GM21723 (cell line): ENCODE data around the gene ACOT6.
"Not testable (repeated sequence)": the region's sequence is repeated elsewhere in the genome, so short reads cannot be mapped to it uniquely, and the experiment has no call there.

ENCODE experiments used
- ATAC-seq: cut with Tn5 transposase; IDR thresholded peaks from one replicate; pipeline ENCODE4 v1.9.1; 2021; ENCODE audit warnings: mild to moderate bottlenecking, moderate library complexity; ENCODE audit not compliant: unreplicated experiment

The ACOT6 gene

GRCh38 chr14:73594491-73594890 lies 17.8 kb upstream of the ACOT6 start:
- no peak for ATAC-seq

- ATAC-seq = no peak
These were observed 12.8 kb upstream of the ACOT6 start for GRCh38 chr14:73599499-73599898.

- no peak for ATAC-seq
These were observed 9.3 kb upstream of the ACOT6 start for GRCh38 chr14:73602994-73603393.

DNA sequence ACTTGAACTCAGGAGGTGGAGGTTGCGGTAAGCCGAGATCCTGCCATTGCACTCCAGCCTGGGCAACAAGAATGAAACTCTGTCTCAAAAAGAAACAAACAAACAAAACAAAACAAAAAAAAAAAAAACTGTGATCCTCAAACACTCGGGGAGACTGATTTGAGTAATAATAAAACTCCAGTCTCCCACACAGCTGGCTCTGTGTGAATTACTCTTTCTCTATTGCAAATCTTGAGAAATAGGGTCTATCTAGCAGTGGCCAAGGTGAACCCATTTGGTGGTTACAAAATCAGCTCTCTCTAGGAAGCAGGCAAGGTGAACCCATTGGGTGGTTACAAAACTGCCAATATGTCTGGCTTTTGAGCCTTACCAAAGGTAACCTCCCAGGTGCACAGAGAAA lies 6.0 kb upstream of the ACOT6 start:
- ATAC-seq = no peak

GRCh38 chr14:73607241-73607640 lies 5.1 kb upstream of the ACOT6 start:
- ATAC-seq = no peak

DNA sequence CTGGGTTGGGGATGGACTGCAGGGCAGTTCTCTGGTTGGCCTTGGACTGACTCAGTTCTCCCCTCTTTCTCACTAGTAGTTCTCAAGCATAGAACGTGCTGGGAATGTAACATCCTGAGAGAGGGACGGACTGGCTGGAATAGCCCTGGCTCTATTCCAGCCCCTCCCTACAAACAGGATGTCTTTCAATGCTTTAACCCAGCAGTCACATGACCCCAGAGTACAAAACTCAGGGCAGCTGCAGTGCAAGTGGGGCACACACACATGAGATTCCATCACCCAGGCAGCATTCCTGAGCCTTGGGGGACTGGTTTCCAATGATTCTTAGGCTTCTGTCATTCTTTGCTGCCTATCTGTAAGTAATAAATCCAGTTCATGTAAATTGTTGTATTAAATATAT lies 1.6 kb upstream of the ACOT6 start:
- no peak for ATAC-seq

GRCh38 chr14:73613046-73613383 lies 698 bp downstream of the ACOT6 start:
- ATAC-seq = peak; percentile 31

DNA sequence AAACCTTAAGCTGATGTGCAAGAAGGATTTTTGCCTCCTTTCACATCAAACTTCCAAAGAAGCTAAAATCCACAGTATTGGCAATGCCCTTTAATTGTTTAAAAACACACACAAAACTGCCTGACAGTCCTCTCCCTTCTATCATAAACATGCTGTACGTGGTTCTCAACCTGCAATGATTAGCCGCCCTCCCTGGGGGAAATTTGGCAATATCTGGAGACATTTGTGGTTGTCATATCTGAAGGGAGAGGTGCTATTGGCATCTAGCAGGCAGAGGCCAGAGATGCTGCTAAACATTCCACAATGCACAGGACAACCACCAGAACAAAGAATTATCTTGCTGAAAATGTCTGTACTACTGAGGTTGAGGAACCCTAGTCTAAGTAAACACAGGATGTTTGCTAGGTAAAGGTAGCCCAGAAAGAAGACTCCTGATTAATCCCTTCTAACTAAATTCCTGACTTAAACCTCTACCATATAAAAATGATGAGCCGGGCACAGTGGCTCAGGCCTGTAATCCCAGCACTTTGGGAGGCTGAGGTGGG lies 1.2 kb downstream of the ACOT6 start:
- no peak for ATAC-seq

DNA sequence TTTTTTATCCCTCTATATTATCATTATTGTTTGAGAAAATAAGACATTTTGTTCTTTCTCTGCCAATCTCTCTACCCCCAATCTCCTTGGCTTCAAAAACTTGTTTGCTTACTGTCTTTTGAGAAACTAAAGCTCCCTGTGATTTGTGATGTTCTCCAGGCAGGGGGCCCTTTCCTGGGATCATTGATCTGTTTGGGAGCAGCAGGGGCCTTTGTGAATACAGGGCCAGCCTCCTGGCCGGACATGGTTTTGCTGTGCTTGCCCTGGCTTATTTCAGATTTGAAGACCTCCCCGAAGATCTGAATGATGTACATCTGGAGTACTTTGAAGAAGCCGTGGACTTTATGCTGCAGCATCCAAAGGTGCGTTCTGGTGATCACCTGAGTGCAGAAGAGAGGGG lies 4.5 kb downstream of the ACOT6 start:
- no peak for ATAC-seq

GRCh38 chr14:73619524-73619923 lies 7.2 kb downstream of the ACOT6 start:
- ATAC-seq = no peak

GRCh38 chr14:73620268-73620667 lies 8.0 kb downstream of the ACOT6 start:
- ATAC-seq = no peak

DNA sequence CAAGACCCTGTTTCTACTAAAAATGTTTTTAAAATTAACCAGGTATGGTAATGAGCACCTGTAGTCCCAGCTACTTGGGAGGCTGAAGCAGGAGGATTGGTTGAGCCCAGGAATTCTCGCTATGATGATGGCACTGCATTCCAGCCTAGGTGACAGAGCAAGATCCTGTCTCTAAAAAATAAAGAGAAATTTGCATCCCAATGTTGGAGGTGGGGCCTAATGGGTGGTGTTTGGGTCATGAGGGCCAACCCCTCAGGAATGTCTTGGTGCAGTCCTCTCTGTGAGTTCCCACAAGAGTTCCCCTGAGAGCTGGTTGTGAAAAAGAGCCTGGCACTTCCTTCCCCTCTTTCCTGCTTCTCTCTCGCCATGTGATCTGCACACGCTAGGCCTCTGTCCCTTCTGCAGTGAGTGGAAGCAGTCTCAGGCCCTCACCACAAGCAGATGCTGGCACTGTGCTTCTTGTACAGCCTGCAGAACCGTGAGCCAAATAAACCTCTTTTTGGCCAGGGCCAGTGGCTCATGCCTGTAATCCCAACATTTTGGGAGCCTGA lies 11.3 kb downstream of the ACOT6 start:
- no peak for ATAC-seq

- ATAC-seq = no peak
These were observed 13.4 kb downstream of the ACOT6 start for GRCh38 chr14:73625706-73626105.

DNA sequence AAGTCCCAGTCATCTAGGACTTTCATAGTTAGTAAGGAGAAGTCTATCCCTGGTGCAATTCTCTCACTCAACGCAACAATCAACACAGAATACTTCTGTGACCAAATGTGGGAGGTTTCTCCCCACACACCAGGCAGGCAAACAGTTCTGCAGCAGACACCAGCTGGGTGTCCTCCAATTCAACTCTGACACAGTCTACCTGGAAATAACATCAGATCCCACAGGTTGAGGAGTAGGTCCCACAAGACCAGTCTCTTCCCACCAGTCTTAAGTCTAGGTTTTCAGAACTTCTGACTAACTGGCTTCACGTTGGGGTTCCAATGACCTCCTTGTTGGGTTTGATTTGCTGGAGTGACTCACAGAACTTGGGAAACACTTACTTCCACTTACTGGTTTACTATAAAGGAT lies 14.8 kb downstream of the ACOT6 start:
- no peak for ATAC-seq

DNA sequence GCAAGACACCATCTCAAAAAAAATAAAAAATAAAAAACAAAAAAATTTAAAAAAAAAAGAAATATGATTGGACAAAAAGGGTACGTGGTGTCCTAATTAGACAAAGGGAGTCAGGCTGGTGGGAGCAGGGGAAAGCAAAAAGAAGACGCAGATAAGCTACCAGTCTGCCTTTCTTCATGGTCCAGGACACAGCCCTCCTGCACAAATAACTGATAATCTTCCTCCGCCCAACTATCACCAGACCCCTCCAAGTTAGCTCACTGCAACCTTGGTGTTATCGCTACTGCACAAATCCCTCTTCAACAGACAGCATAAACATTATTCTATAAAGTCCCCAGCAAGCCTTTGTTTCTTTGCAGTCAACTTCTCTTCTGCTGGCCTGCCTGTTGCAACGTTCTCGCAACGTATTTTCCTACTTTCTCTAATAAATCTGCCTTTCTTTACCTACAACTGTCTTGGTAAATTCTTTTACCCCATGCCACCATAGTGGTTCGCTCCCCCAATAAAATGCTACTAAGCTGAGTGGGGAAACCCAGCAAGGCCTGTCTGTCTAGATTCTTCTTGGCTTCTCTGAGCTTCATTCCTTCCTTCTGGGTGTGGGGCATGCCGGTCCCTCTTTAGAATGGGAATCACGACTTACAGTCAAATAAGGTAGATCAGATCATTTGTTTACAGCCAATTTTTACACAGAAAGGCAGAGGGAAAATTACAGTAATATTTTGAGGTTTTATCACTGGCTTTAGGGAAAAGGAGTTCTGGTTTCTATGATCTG lies 17.9 kb downstream of the ACOT6 start:
- ATAC-seq = no peak

DNA sequence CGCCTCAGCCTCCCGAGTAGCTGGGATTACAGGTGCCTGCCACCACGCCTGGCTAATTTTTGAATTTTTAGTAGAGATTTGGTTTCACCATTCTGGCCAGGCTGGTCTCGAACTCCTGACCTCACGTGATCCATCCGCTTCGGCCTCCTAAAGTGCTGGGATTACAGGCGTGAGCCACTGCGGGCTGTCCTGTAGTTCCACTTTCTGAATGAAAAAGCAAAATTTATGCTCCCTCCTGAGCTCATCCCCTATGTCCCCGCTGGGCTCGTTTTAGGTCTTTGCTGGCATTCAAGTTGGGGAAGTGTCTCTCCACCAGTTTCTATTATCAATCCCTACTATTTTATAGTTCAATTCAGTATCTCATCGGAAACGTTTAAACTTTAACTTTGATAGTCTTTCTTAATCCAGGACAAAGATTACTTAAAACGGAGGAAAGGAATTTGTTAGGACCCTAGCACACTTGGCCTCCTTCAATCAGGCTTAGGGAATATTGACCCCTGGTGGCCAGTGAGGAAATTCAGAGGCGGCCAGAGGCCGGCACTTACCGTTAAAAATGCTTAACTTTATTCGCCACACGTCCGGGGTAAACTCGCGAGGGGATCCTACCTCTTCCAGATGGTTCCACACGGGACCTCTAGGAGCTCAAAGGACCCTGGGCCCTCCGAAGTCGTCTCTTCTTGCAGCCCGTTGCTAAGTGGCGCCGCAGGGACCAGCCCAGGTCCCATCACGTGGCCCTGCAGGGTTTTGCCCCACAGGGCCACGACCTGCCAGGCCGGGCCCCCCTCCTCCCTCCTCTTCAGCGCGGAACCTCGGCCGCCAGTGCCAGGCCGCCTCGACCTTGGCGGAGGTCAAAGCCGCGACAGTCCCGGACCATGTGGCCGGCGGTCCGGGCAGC lies 21.0 kb downstream of the ACOT6 start:
- peak; percentile 54 for ATAC-seq

GRCh38 chr14:73634011-73634833 lies 21.9 kb downstream of the ACOT6 start:
- ATAC-seq = peak; percentile 23

DNA sequence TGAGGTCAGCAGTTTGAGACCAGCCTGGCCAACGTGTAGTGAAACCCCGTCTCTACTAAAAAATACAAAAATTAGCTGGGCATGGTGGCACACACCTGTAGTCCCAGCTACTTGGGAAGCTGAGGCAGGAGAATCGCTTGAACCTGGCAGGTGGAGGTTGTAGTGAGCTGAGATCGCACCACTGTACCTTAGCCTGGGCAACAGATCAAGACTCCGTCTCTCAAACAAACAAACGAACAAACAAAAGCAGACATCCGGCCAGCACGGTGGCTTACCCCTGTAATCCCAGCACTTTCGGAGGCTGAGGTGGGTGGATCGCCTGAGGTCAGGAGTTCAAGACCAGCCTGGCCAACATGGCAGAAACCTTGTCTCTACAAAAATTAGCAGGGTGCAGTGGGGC lies 24.0 kb downstream of the ACOT6 start:
- ATAC-seq = not testable (repeated sequence)

GRCh38 chr14:73637830-73638229 lies 25.5 kb downstream of the ACOT6 start:
- ATAC-seq = no peak

DNA sequence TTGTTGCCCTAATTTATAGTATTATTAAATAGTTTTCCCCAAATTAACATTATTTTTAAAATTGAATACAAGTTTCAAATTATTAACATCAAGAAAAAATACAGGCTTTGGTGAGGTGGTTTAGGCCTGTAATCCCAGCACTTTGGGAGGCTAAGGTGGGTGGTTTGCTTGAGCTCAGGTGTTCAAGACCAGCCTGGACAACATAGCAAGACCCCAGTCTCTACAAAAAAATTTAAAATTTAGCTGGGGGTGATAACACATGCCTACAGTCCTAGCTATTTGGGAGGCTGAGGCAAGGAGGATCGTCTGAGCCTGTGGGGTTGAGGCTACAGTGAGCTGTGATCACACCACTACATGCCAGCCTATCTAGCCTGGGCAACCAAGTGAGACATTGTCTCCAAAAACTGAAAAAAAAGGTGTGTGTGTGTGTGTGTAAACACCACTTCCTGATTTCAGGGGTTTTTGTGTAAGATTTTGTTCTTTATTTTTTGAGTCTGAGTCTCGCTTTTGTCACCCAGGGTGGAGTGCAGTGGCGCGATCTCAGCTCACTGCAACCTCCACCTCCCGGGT lies 28.6 kb downstream of the ACOT6 start:
- ATAC-seq = no peak
